WTC11 (cell line): ENCODE data around the gene TMEM131L. TPM values are rescaled to one million over a fixed set of nuclear protein-coding genes. Genes with fewer than 3 reads are reported as not detected.

Experiments
- ATAC-seq: fragments of 200-7000 bp; cut with Tn5 transposase; 2 replicates; pipeline ENCODE4 v1.10.0; 2021; ENCODE audit warnings: mild to moderate bottlenecking, moderate library complexity
- CTCF ChIA-PET: fragments of 300-600 bp; sonication (Branson Sonifier 250); formaldehyde crosslinking; loops from one replicate; lab custom pipeline; 2021; ENCODE audit warnings: antibody characterized with exemption; lab: Charles Lee
- POLR2A ChIA-PET: fragments of 350-600 bp; sonication (Branson Sonifier 250); formaldehyde crosslinking; loops from one replicate; lab custom pipeline; 2021; ENCODE audit warnings: antibody characterized with exemption; lab: Charles Lee
- DNase-seq: peaks from one replicate; pipeline ENCODE4 v3.0.0; 2021; ENCODE audit warnings: low spot score
- H3K27ac Mint-ChIP-seq: 2 replicates; pipeline ENCODE4 v1.8.0; 2021; ENCODE audit warnings: mixed read lengths
- H3K27me3 Mint-ChIP-seq: 2 replicates; pipeline ENCODE4 v1.8.0; 2021; ENCODE audit warnings: low read depth, mild to moderate bottlenecking, moderate library complexity, mixed read lengths
- H3K36me3 Mint-ChIP-seq: 2 replicates; pipeline ENCODE4 v1.8.0; 2021; ENCODE audit warnings: mixed read lengths
- H3K4me1 Mint-ChIP-seq: 2 replicates; pipeline ENCODE4 v1.8.0; 2022; ENCODE audit warnings: mixed read lengths
- H3K4me3 Mint-ChIP-seq: 2 replicates; pipeline ENCODE4 v1.8.0; 2021; ENCODE audit warnings: mild to moderate bottlenecking, moderate library complexity, mixed read lengths
- H3K9me3 Mint-ChIP-seq: 2 replicates; pipeline ENCODE4 v1.8.0; 2021; ENCODE audit warnings: mixed read lengths
- AFF4 ChIP-seq: sonication (generic); formaldehyde crosslinking; IDR thresholded peaks from 2 replicates; pipeline ENCODE4 v1.8.1; 2023; ENCODE audit warnings: mild to moderate bottlenecking, missing genetic modification reagents, borderline replicate concordance
- ATF2 ChIP-seq: sonication (generic); formaldehyde crosslinking; IDR thresholded peaks from 2 replicates; pipeline ENCODE4 v1.8.1; 2022; ENCODE audit warnings: low read depth, missing genetic modification reagents, borderline replicate concordance
- E2F1 ChIP-seq: sonication (generic); formaldehyde crosslinking; IDR thresholded peaks from 2 replicates; pipeline ENCODE4 v1.8.0; 2022; ENCODE audit warnings: mild to moderate bottlenecking, missing genetic modification reagents
- ESRRA ChIP-seq: sonication (generic); formaldehyde crosslinking; IDR thresholded peaks from 2 replicates; pipeline ENCODE4 v1.8.1; 2022; ENCODE audit warnings: mild to moderate bottlenecking, missing genetic modification reagents, borderline replicate concordance
- ETV6 ChIP-seq: sonication (generic); formaldehyde crosslinking; IDR thresholded peaks from 2 replicates; pipeline ENCODE4 v1.8.1; 2022; ENCODE audit warnings: mild to moderate bottlenecking, missing genetic modification reagents
- HMGA2 ChIP-seq: fragments of 250-450 bp; sonication (Bioruptor Pico); IDR thresholded peaks from 2 replicates; pipeline ENCODE4 v1.4.0; 2021; ENCODE audit warnings: mild to moderate bottlenecking, moderate library complexity
- JUN ChIP-seq: sonication (generic); formaldehyde crosslinking; IDR thresholded peaks from 2 replicates; pipeline ENCODE4 v1.8.0; 2023; ENCODE audit warnings: mild to moderate bottlenecking, missing genetic modification reagents
- KAT7 ChIP-seq: sonication (generic); formaldehyde crosslinking; IDR thresholded peaks from 2 replicates; pipeline ENCODE4 v1.8.1; 2023; ENCODE audit warnings: missing genetic modification reagents, mild to moderate bottlenecking, borderline replicate concordance
- PRDM15 ChIP-seq: sonication (generic); formaldehyde crosslinking; IDR thresholded peaks from 2 replicates; pipeline ENCODE4 v1.8.0; 2022; ENCODE audit warnings: missing genetic modification reagents
- SMAD4 ChIP-seq: sonication (generic); formaldehyde crosslinking; IDR thresholded peaks from 2 replicates; pipeline ENCODE4 v1.8.0; 2022; ENCODE audit warnings: mild to moderate bottlenecking, missing genetic modification reagents
- TEAD1 ChIP-seq: sonication (generic); formaldehyde crosslinking; IDR thresholded peaks from 2 replicates; pipeline ENCODE4 v1.8.0; 2022; ENCODE audit warnings: mild to moderate bottlenecking, missing genetic modification reagents
- ZBTB21 ChIP-seq: sonication (generic); formaldehyde crosslinking; IDR thresholded peaks from 2 replicates; pipeline ENCODE4 v1.8.1; 2023; ENCODE audit warnings: mild to moderate bottlenecking, missing genetic modification reagents, borderline replicate concordance
- ZNF121 ChIP-seq: sonication (generic); formaldehyde crosslinking; IDR thresholded peaks from 2 replicates; pipeline ENCODE4 v1.8.0; 2023; ENCODE audit warnings: missing genetic modification reagents
- ZNF138 ChIP-seq: sonication (generic); formaldehyde crosslinking; conservative IDR thresholded peaks from 2 replicates; pipeline ENCODE4 v1.8.1; 2022; ENCODE audit warnings: mild to moderate bottlenecking, moderate library complexity, missing genetic modification reagents
- ZNF219 ChIP-seq: sonication (generic); formaldehyde crosslinking; IDR thresholded peaks from 2 replicates; pipeline ENCODE4 v1.8.0; 2023; ENCODE audit warnings: missing genetic modification reagents, mild to moderate bottlenecking, borderline replicate concordance
- ZNF317 ChIP-seq: sonication (generic); formaldehyde crosslinking; IDR thresholded peaks from 2 replicates; pipeline ENCODE4 v1.8.1; 2023; ENCODE audit warnings: low read depth, mild to moderate bottlenecking, moderate library complexity, missing genetic modification reagents, borderline replicate concordance
- ZNF423 ChIP-seq: fragments of 250-450 bp; sonication (Bioruptor Pico); IDR thresholded peaks from 2 replicates; pipeline ENCODE4 v2.1.2; 2022; ENCODE audit warnings: mild to moderate bottlenecking, moderate library complexity
- ZNF425 ChIP-seq: fragments of 250-450 bp; sonication (Bioruptor Pico); conservative IDR thresholded peaks from 2 replicates; pipeline ENCODE4 v1.9.0; 2021; ENCODE audit warnings: mild to moderate bottlenecking
- ZNF512 ChIP-seq: sonication (generic); formaldehyde crosslinking; IDR thresholded peaks from 2 replicates; pipeline ENCODE4 v1.8.1; 2022; ENCODE audit warnings: missing genetic modification reagents, borderline replicate concordance
- total RNA-seq: library from RNA; stranded (reverse); gene quantifications from 3 replicates; pipeline ENCODE4 v1.2.3, GENCODE V29; 2021

Gene TMEM131L
- total RNA-seq, 1 experiment from 2014 or later, result 26.7 TPM

GRCh38 chr4:153519687-153520086 is 53.5 kb downstream of the TMEM131L start:
- H3K4me3 Mint-ChIP-seq, result no peak overlapping the region
- POLR2A ChIA-PET, result no interaction called here
- no peaks in the 10 kb centered on the region for H3K27me3 Mint-ChIP-seq
- no peak for ATAC-seq
- H3K9me3 Mint-ChIP-seq, result no peaks in the 10 kb centered on the region
- DNase-seq, result no peak
- H3K27ac Mint-ChIP-seq, result no peak overlapping the region
- no peak for TF ChIP-seq ZNF512
- TF ChIP-seq JUN (CRISPR knock-in tag), result no peak
- no peak for TF ChIP-seq E2F1 (CRISPR knock-in tag)
- TF ChIP-seq KAT7 (CRISPR knock-in tag), result no peak
- TF ChIP-seq AFF4 (CRISPR knock-in tag), result no peak
- no peak for TF ChIP-seq SMAD4
- TF ChIP-seq HMGA2 (CRISPR knock-in tag), result no peak
- TF ChIP-seq ZNF138 (CRISPR knock-in tag), result no peak
- no peak for TF ChIP-seq ZBTB21 (CRISPR knock-in tag)
- no peak for TF ChIP-seq ETV6
- TF ChIP-seq ZNF423 (CRISPR knock-in tag), result no peak
- TF ChIP-seq ESRRA (CRISPR knock-in tag), result no peak
- TF ChIP-seq ATF2 (CRISPR knock-in tag), result no peak
- no peak for TF ChIP-seq TEAD1 (CRISPR knock-in tag)
- H3K4me1 Mint-ChIP-seq, result peaks cover 52% of the 10 kb centered on the region
- CTCF ChIA-PET, result interaction anchor here (1.1 kb wide), 1 partner anchor 12 kb away, joined by 3 read pairs; no protein-coding TSS in a partner anchor
- H3K36me3 Mint-ChIP-seq, result no peaks in the 10 kb centered on the region

GRCh38 chr4:153520227-153520626 is 54.1 kb downstream of the TMEM131L start:
- Mint-ChIP-seq H3K36me3 (no peaks in the 10 kb centered on the region), H3K27me3 (no peaks in the 10 kb centered on the region), H3K4me3 (no peak overlapping the region), H3K9me3 (no peaks in the 10 kb centered on the region), H3K27ac (0 out of 2 replicates have a peak overlapping the region, but pooled peaks have one; percentile 6)
- POLR2A ChIA-PET, result no interaction called here
- DNase-seq, result no peak
- no peak for ATAC-seq
- TF ChIP-seq ZNF317 (CRISPR knock-in tag) (no peak), ZNF425 (CRISPR knock-in tag) (no peak), PRDM15 (CRISPR knock-in tag) (no peak), ZNF121 (CRISPR knock-in tag) (peak; percentile 70; the same call in 1 of the 2 replicates), ZNF219 (CRISPR knock-in tag) (no peak)
- TF ChIP-seq, all 79 proteins: peak for 1
- H3K4me1 Mint-ChIP-seq, result peaks cover 52% of the 10 kb centered on the region
- CTCF ChIA-PET, result interaction anchor here (1.1 kb wide), 1 partner anchor 11 kb away, joined by 3 read pairs; no protein-coding TSS in a partner anchor
